GM19023 (cell line): ENCODE data around the gene ANO8.
A peak's percentile ranks its signal among the peaks of the same experiment; 100 is the strongest.
"Not testable (repeated sequence)": the region's sequence is repeated elsewhere in the genome, so short reads cannot be mapped to it uniquely, and the experiment has no call there.

Experiments used
- ATAC-seq: cut with Tn5 transposase; IDR thresholded peaks from one replicate; pipeline ENCODE4 v1.9.1; 2021; ENCODE audit warnings: mild to moderate bottlenecking, moderate library complexity; ENCODE audit not compliant: unreplicated experiment

Gene ANO8

GRCh38 chr19:17311455-17312188 is 23.0 kb downstream of the ANO8 start:
- no peak for ATAC-seq

DNA sequence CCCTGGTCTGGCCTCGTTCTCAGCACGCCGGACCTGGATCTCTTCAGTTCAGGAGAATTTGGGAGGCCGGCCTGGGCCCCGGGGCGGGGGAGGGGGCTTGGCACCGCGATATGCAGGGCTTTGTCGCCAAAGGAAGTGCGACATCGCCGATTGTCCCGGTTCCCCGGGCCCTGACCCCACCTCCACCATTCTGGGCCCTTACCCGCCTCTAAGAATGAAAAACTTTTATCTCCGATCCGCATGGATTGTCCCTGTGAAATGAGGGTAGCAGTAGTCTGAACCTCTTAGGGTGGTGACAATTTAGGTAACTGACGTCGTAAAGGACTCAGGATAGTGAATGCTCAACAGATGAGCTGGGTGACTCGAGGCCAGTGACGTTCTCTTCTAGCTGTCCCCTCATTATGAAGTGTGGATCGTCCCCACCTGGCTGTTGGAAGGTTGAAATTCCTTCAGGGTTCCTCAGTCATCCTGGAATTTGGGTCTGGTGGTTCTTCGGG is 24.6 kb downstream of the ANO8 start:
- ATAC-seq, result no peak

GRCh38 chr19:17309198-17309964 is 25.3 kb downstream of the ANO8 start, which contains the start of gene DDA1:
TSS of gene DDA1 (plus strand) at chr19:17309563. CDS start at chr19:17309655, 92 bp downstream.
- ATAC-seq, result peak; percentile 67

GRCh38 chr19:17307876-17308377 is 26.7 kb downstream of the ANO8 start:
- ATAC-seq, result no peak

DNA sequence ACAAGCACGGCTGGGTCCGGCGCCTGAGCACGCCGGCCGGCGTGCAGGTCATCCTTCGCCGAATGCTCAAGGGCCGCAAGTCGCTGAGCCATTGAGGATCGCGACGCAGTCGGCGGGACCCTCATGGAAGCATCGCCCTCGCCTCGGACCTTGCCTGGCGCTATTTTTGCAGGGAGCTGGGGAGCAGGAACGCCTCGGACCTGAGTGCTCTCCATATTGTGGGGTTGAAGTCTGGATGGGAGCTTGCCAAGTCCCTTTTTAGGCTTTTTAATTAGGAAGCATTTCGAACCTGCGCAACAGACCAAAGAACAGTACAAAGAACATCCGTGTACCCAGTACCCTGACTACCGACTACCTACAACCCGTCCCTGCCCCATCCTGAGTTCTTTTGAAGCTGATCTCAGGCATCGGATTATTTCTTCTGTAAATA is 28.4 kb downstream of the ANO8 start:
- ATAC-seq, result no peak

GRCh38 chr19:17305517-17306284 is 29.0 kb downstream of the ANO8 start, which contains the start of gene MRPL34:
TSS of gene MRPL34 (plus strand) at chr19:17305872. CDS start at chr19:17305893, 21 bp downstream.
- peak; percentile 53 for ATAC-seq

DNA sequence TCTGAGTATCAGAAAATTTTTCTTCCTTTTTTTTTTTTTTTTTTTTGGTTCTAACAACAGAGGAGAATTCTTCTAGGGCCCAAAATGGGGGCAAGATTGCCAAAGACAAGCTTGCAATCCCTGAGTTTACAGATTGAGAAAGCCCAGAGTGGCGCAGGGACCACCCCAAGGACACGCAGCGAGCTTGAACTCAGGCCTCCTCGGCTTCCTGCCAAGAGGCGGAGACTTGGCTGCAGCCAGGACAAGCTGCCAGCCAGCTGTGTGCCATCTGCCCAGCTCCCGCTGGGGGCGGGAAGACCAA is 29.5 kb downstream of the ANO8 start:
- ATAC-seq, result no peak

DNA sequence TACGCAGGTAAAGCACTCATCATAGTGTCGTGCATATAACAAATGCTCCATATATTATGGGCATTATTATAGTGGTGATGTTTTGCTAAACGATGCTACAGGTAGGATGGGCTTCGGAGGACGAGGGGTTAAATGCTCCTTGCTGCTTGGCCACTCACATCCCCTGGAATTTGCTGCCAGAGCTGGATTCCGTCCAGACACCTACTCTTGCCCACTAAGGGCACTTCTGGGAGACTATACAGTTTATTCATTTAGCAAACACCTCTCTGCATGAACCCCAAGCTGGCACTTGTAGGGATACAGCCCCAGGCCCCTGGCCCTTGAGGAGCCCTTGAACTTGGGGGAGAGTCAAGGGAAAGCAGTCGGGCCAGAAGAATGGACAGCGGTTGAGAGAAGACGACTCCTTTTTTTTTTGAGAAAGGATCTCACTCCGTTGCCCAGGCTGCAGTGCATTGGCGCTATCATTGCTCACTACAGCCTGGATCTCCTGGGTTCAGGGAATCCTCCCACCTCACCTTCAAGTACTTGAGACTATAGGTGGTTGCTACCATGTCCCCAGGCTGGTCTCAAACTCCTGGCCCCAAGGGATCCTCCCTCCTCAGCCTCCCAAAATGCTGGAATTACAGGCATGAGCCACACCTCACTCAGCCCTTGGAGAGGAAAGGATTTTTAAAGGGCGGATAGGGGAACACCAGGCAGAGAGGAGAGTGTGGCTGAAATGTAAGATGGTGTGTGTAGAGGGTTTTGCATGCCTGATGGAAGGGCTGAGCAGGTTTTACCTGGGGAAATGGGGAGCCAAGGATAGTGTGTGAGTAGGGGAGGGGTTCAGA is 30.1 kb downstream of the ANO8 start:
- no peak for ATAC-seq

DNA sequence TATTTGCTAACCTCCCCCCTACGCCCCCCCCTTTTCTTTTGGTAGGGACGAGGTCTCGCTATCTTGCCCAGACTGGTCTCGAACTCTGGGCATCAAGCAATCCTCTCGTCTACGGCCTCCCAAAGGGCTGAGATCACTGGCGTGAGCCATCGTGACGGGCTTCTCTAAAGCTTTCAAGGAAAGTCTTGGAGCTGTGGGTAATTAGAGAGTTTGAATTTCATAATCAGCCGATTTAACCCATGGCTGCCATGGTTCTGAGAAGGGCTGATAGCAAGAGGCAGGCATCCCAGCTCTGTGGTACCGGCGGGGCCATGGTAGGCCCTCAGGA is 30.8 kb downstream of the ANO8 start:
- ATAC-seq, result no peak

GRCh38 chr19:17303167-17303939 is 31.3 kb downstream of the ANO8 start, which contains the start of gene ABHD8:
TSS of gene ABHD8 (minus strand) at chr19:17303425. CDS start at chr19:17301616, 1,809 bp downstream.
- ATAC-seq, result peak; percentile 67

DNA sequence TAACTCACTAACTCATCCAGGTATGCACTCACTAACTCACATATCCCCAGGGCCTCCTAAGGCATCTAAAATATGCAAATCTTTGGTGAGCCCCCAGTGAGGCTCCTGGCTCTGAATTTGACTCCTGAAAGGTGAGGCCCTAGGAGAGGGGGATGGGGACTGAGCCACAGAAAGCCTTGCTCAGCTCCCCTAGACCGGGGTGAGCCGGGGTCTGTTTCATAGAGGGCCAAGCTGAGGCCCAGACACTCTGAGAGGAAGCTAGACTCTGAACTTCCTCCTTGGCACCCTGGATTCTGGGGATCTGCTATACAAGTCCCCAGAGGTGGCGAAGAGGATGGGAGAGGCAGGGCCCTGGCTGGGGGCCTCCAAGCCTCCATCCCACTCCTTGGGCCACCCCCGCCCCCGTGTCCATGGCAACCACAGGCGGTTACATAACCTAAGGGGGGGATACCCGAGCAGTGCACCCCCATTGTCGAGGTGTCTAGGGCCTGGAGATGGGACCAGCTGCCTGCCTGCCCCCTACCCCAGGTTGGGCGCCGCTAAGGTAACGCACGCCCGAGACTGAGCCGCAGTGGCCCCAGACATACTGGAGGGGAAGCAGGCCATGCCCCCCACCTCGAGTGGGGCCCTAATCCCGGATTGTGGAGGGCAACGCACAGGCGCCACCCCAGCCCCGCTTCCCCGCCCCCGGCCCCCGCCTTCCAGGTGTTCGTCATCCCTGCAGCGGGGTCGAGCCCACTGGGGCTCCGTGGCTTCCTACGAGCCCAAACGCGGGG is 32.1 kb downstream of the ANO8 start:
- no peak for ATAC-seq

DNA sequence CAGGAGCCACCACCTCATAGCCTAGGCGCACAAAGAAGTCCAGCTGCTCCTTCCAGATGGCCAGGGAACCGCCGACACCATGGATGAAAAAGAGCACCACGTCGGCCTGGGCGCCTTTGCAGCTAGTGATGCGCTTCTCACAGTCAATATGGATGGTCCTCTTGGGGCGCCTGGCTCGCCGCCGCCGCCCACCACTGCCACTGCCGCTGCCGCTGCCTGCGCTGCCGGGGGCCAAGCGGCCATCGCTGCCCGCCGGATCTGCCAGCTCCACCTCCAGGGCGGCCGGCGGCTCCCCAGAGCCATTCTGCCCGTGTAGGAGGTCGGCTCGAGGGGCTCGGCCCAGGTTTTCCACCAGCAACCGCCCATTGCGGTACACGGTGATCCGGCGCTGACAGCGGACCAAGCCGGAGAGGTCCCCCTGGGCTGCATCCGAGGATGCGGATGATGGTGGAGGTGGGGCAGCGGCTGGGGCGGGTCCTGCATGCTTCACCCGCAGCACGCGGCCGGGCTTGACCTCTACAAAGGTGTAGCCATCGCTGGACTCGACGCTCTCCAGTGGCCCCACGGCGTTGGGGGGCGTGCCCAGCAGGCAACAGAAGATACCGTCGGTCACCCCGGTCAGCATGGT is 33.5 kb downstream of the ANO8 start:
- ATAC-seq, result no peak

DNA sequence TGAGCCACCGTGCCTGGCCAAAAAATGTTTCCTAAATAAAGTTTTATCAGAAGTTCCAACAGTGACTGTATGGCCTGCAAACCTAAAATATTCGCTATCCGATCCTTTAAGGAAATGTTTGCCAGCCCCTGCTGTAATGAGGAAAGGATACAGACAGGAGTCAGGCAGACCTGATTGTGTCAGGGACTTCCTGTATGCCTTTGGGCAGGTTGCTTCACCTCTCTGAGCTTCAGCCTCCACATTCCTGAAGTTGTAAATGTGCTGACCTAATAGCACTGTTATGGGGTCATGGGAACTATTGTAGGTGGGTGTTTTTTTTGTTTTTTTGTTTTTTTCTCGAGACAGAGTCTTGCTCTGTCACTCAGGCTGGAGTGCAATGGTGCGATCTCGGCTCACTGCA is 37.7 kb downstream of the ANO8 start:
- no peak for ATAC-seq

- ATAC-seq, result no peak
These were observed 38.4 kb downstream of the ANO8 start for GRCh38 chr19:17296273-17296672.

DNA sequence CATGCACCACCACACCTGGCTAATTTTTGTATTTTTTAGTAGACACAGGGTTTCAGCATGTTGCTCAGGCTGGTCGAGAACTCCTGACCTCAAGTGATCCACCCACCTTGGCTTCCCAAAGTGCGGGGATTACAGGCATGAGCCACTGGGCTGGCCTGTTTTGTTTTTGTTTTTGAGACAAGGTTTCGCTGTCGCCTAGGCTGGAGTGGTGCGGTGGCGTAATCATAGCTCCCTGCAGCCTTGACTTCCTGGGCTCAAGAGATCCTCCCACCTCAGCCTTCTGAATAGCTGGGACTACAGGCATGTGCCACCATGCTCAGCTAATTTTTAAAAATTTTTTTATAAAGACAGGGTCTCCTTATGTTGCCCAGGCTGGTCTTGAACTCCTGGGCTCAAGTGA is 39.1 kb downstream of the ANO8 start:
- not testable (repeated sequence) for ATAC-seq

DNA sequence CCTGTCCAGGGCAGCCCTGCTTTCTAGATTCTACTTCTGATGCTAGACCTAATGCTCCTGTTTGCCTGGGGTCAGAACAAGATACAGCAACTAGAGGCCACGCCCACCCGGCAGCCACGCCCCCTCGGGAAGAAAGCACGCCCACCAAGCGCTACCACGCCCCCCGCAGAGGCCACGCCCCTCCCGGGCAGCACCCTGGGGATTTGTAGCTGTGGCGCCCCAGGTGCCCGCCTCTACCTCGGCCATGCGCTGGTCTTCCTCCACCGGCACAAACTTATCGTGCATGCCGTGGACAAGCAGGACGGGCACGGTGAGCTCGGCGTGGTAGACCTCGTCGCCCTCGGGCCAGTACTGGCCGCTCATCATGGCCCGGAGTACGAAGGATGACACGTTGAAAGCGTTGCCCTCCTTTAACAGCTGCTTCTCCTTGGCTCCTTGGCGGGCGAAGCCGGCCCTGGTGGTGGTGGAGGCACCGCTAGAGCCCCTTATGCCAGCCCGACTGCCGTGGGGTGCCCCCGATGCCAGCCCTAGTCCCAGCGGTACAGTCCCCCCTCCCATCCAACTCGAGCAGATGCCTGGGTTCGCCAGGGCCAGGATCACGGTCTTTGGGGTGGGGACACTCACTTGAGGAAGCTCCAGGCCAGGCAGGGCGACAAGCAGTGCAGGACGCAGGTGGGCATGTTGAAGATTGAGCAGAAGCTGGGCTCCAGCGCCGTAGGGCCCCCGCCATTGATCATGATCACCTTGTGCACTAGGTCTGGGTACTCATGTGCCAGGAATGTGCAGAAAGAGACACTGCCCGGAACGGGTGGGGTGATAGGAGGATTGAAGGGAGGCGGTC is 40.4 kb downstream of the ANO8 start:
- ATAC-seq, result no peak

- no peak for ATAC-seq
These were observed 41.0 kb downstream of the ANO8 start for GRCh38 chr19:17293605-17294004.
